Esophagus squamous epithelium (tissue), 4 donors: Measurements from ENCODE around the gene SGCE.

Experiments used
- CTCF ChIP-seq, 6 experiments: fragments of 450-650 bp in 4 of 6; fragments of 200-600 bp in 2 of 6; sonication (generic) in 2 of 6; IDR thresholded peaks; one replicate each; pipeline ENCODE4 v1.5.1; 2016 to 2019; ENCODE audit warnings: antibody characterized with exemption in 6 of 6, mild to moderate bottlenecking in 4 of 6, moderate library complexity in 4 of 6
- POLR2A ChIP-seq, 4 donors: fragments of 450-650 bp; IDR thresholded peaks; one replicate each; pipeline ENCODE4 v1.6.1; 2017; ENCODE audit warnings: antibody characterized with exemption in 4 of 4, mild to moderate bottlenecking in 4 of 4, moderate library complexity in 3 of 4

GRCh38 chr7:94683066-94683465 lies 27.1 kb upstream of the SGCE start:
- TF ChIP-seq CTCF (IDR thresholded peaks at IDR 0.05) (no peak), POLR2A (IDR thresholded peaks at IDR 0.05) (no peak)
